DMS79 treated with DMSO at 0.1 percent for 48 hours (cell line): Measurements from ENCODE around the gene PRR33.
"Not testable (repeated sequence)": the region's sequence is repeated elsewhere in the genome, so short reads cannot be mapped to it uniquely, and the experiment has no call there.

Experiments used
- DNase-seq: peaks from one replicate; lab custom pipeline; 2025; lab: John Stamatoyannopoulos, UW

PRR33 gene

DNA sequence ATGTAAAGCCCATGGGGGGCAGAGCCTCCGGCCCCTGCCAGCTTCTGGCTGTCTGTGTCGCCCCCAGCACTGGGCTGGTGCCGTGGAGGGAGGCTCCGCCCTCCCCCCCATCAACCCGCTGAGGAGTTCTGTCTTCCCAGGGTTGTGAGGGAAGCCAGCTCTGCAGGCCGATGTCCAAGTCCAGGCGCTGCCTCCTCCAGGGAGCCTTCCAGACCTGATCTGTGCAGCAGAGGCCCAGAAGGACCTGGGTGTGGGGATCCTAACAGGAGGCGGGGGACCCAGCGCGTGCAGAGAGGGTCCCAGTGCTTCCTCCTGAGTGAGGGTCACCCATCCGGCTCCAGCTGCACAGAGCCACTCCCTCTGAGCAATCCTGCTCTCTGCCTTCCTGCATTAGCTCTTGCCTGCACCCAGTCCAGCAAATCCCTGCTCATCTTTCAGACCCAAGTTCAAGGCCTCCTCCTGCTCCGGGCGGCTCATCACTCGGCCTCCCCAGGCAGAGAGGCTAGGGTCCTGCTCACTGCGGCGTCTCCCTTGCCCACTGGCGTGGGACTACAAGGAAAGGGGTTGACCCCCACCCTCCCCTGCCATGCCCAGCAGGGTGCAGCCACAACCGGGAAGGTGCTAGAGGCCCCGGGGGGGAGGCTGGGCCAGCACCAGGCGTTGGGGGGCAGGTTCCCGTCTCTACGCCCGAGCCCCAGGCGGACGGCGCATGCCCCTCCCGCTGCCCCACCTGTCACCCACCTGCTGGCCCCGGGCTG is 16.4 kb downstream of the PRR33 start:
- DNase-seq: no peak

DNA sequence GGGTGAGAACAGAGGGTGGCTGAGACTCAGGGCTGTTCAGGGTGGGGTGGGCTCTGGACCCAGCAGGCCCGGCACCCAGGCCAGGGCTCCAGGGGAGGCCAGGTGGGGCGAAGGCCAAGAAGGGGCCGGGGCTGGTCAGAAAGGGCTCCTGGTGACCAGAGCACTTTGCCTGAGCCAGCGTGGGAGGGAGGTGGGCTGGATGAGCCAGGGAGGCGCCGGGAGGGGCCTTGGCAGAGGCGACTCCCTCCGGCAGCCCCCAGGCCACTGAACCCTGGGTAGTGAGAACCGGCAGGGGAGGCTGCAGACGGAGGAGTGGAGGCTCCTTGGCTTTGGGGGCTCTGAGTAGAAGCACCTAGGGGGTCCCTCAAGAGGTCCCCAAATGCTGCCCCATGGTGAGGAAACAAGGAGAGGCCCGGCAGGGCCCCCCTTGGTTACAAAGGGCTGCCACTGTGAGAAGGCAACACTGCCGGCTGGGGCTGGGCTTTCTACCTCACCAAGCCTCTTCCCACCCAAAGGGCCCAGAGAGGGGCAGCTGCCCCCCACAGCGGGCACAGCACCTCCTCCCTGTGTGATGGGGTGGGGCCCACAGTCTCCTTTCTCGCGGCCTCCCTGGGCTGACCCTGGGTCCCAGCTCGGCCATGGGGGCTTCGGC is 17.1 kb downstream of the PRR33 start:
- DNase-seq: not testable (repeated sequence)

DNA sequence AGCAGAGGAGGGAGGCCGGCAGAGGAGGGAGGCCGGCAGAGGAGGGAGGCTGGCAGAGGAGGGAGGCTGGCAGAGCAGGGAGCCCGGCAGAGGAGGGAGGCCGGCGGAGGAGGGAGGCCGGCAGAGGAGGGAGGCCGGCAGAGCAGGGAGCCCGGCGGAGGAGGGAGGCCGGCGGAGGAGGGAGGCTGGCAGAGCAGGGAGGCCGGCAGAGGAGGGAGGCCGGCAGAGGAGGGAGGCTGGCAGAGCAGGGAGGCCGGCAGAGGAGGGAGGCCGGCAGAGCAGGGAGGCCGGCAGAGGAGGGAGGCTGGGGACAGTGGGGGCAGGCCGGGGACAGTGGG is 17.9 kb downstream of the PRR33 start:
- DNase-seq: not testable (repeated sequence)

DNA sequence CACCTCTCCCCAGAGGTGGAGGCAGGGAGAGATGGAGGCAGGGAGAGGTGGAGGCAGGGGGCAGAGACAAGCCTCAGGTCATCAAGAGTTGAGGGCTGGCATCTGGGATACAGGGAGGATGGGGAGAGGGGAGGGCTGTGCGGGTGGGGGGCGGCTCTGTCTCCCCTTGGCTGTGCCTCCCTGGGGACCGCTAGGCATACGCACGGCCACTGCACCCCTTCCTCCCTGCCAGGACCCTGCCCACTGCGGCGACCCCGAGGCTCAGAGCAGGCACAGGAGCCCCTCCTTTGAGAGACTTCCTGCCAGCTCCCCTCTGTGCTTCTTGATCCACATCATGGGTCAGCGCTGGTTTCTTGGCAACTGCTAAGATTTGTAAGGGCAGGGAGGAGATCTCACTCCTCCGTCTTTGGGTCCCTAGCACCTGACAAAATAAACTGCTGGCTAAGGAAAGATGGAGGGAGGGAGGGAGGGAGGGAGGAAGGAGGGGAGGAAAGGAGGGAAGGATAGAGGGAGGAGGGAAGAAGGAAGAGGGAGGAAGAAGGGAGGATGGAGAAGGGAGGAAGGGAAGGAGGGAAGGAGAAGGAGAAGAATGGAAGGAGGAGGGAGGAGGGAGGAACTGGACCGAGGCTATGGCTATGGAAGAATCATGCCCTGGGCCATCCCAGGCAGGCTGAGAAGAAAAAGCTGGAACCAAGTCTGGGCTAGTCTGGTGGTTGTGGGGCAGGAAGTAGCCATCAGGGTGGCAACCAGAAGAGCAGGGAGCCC is 18.5 kb downstream of the PRR33 start:
- no peak for DNase-seq

DNA sequence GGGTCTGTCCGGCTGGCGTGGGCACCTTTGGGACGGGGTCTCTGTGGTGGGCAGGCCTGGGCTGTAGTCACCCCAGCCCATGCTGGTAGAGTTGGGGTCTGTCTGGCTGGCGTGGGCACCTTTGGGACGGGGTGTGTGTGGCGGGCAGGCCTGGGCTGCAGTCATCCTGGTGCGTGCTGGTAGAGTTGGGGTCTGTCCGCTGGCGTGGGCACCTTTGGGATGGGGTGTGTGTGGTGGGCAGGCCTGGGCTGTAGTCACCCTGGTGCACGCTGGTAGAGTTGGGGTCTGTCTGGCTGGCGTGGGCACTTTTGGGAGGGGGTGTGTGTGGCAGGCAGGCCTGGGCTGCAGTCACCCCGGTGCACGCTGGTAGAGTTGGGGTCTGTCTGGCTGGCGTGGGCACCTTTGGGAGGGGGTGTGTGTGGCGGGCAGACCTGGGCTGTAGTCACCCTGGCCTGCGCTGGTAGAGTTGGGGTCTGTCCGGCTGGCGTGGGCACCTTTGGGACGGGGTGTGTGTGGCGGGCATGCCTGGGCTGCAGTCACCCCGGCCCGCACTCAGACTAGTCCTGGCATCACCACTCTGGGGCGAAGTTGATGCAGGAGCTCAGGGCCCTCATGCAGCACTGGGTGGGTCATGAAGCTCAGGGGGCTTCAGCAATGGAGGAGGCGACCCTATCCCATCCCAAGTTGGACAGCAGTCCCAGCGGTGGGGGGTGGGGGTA is 19.3 kb downstream of the PRR33 start:
- DNase-seq: no peak

DNA sequence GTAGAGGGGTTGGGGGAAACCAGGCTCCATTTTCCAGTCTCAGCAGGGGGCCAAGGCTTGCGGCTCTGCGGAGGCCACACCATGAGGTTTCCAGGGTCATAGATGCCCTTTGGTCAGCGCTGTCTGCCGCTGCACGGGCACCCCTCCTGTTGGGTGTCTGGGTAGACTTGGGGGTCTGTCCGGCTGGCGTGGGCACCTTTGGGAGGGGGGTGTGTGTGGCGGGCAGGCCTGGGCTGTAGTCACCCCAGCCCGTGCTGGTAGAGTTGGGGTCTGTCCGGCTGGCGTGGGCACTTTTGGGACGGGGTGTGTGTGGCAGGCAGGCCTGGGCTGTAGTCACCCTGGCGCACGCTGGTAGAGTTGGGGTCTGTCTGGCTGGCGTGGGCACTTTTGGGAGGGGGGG is 20.2 kb downstream of the PRR33 start:
- DNase-seq: no peak

DNA sequence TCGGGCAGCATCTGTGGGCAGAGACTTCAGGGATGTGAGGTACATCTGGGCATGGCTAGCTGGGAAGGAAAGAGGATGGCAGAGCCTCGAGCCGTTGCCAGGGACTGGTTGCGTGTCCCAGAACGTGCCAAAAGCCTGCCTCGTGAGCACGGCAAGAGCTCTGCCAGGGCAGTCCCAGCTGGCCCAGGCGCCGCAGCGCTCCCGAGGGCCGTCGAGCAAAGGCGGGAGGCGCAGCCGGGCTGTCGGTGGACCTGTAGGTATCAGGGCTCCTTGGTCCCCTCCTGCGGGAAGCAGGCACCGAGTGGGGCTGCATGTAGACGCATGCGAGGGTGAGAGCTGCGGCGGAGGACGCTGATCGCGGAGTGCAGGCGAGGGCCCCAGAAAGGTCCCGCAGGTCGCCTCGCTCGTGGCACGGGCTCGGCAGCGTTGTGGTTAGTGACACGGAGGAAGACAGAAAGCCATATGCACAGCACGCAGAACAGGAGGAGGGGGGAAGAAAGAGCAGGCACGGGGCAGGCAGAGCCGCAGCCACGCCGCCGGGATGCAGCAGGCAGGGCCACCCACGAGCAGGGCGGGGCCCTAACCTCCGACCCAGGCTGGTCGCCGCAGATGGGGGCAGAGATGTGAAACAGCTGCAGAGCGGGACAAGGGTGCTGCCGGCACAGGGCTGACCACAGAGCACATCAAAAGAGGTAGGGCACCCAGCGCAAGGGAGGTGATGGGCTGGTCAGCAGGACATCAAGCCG is 20.8 kb downstream of the PRR33 start:
- DNase-seq: no peak

DNA sequence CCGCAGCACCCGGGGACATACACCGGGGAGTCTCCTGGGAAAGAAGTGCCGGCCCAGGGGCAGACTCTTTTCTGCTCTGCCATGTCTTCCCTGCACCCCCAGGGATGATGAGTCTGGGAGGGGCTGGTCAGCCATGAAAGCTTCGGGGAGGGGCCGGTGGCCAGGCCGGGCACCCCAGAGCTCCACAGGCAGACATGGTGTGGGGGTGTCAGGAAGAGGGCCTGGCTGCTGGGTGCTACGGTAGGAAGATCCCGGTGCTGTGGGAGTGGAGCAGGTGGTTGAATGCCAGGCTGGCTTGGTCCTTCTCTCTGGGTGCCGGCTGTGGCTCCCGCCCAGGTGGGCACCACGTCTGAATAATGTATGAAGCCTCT is 21.4 kb downstream of the PRR33 start:
- DNase-seq: no peak

DNA sequence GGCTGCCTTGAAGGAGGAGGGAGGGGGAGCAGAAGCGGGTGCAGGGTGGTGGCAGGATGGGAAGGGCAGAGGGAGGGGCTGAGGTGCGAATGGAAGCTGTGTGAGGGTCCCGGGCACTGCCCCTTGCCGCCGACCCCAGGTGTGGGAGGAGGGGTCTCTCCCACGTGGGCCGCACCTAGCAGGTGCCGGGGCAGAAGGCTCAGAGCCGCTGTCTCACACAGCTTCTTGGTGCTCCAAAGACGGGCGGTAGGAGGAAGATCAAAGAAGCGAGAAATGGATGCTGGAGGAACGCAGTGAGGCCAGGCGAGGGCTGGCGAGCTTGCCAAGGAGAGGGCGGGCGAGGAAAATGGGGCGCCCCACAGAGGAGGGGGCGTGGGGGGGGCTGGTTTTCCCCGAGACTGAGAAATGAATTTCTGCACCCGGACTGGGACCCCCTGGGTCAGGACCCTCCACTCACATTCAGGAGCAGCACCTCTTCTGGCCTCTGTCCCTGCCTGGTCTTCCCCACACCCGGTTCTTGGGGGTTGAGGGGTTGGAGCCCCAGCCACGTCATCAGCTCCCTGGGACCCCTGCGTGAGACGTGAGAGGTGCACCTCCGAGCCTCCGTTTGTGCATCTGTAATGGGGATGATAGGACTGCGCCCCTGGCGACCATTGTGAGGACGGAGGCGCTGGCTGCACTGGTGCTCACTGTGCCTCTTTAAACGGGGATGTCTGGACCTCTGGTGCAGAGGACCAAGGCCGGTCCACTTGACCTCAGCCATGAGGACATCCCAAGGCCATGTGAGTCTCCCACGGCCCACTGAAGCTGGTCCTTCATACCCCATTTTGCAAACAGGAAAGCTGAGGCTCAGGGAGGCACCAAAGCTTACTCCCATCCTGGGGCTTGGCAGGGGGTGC is 22.0 kb downstream of the PRR33 start:
- no peak for DNase-seq

DNA sequence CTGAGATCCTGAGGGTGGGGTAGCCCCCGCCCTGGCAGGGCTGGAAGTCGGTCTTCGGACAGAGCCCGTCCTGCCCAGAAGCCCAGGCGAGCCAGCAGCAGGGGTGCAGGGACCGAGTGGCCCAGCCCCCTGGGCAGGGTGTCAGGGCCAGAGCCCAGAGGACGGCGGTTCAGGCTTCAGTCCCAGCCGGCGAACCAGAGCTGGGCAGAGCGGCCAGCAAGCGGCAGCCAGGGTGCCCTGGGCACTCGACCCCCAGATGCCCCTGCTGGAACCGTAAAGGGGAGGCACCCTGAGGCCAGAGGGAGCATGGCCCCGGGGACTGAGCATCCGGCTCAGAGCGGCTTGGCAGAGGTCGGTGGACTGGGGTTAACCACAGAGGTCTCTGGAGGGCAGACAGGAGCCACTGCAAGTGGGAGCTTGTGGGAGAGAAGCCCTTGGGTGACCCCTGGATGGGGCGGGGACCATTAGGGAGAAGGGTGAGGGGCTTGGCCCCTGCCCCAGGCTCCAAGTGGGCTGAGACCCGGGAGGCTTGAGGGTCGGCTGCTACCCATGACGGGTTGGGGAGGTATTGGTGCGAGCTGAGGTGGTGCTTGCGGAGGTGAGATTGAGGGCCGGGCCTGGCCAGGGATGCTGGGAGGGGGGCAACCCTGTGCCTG is 22.9 kb downstream of the PRR33 start:
- DNase-seq: no peak

DNA sequence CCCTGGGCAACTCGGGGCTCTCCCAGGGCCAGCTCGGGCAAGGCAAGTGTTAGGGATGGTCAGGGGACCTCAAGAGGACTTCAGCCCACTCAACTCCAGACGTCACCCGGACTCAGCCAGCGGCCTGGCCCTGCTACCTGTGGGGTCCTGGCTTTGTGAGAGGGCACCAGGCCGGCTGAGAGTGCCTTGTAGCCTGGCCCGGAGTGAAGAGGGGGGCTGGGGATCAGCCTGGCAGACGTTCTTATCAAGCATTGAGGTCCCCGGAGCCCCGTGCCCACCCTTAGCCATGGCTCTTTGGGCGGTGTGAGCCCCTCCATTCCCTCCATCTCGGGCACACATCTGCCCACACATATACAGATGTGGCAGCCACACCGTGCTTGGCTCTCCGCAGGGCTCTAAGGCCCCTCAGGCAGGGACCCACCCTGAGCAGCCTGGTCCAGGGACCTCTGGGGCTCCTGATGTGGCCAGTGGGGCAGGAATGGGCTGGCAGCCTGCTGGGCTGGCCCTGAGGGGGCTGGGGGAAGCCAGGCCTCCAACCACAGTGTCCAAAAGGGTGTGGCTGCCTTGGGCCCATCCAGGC is 23.5 kb downstream of the PRR33 start:
- no peak for DNase-seq

DNA sequence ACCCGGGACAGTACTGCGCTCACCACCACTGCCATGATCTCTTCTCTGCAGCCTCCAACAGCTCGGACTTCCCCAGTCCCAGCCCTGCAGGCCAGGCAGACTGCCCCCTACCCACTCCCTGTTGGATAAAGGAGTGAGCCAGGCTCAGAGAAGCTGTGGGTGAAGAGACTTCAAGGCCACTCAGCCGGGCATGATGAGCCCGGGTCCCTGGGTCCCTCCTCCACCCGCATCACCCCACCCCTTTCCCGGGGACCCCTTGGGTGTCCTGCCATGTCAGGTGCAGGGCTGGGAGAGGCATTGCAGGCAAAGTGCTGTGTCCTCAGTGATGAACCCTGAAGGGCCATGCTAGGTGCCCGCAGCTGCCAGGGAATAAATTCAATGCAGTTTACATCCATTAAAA is 24.3 kb downstream of the PRR33 start:
- no peak for DNase-seq

DNA sequence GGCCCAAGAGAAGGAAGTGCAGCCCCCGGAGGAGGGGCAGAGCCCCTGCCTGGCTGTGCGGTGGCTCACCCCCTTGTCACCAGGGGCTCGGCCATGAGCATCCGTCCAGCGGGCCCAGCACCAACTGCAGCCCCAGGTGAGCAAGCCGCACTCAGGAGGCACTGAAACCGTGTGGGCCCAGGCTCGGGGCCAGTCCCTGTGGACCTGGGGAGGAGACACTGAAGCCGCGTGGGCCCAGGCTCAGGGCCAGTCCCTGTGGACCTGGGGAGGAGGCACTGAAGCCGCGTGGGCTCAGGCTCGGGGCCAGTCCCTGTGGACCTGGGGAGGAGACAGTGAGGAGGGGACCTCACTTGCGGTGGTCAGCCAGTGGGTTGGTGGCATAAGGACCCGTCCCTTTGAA is 24.9 kb downstream of the PRR33 start:
- no peak for DNase-seq

DNA sequence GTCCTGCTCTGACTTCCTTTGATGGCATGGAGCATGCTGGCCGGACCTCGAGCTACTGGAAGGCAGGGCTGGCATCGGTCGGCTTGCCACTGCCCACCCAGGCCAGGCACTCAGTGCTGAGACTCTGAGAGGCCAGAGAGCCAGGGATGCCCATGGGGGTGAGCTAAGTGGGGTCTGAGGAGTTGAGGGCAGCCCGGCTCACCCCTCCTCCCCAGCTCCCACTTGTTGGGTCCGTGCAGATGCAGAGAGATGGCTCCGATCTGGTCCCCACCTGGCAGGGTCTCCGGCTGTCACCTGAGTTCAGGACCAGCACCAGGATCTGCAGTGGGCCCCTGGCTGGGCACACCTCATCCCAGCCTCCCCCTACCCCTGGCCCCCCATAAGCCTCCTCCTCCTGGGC is 25.5 kb downstream of the PRR33 start:
- no peak for DNase-seq

DNA sequence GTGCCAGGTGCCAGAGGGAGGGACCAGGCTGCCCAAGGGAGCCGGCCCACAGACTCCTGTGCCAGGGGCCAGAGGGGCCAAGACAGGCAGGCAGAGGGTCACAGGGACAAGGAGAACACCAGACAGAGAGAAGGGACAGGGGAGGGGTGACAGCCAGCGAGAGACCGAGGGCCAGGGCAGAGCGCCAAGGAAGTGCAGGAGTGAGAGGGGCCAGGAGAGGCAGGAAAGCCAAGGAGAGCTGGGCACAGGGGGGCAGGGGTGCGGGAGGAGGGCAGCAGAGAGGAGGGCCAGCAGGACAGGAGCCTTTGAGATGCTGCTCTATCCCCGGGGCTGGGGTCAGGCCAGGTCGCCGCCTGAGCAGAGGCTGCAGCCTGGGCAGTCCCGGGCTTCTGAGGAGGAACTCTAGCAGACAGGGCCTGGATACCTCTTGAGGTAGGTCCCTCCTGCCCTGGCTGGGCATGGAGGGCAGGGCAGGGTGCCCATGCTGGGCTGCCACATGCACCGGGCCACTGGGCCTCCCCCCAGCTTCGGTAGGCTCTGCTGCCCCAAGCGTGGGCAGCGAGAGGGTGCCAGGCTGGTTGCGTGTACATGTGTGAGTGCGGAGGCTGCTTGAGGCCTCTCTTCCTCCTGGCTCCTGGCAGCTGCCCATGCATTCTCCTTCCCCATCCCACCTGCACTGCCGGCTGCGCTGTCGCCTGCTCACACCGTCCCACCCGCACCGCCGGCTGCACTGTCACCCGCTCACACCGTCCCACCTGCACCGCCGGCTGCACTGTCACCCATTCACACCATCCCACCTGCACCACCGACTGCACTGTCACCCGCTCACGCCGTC is 26.6 kb downstream of the PRR33 start:
- no peak for DNase-seq

DNA sequence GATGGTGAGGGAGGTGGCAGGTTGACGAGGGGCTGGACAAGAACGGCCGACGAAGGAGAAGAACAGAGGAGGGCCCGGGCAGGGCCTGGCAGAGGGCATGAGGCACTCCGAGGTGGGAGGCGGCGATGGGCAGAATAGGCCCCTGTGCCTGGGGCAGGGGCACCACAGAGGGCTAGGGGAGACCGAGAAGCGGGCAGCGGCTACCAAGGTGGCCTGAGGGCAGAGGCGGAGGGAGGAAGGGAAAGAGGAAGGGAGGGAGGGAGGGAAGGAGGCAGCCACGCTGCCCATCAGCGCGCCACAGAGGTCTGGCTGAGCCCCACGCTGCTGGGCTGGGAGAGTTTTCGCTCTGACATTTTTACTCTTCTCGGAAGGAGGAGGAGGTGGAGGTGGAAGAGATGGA is 27.5 kb downstream of the PRR33 start:
- DNase-seq: no peak

DNA sequence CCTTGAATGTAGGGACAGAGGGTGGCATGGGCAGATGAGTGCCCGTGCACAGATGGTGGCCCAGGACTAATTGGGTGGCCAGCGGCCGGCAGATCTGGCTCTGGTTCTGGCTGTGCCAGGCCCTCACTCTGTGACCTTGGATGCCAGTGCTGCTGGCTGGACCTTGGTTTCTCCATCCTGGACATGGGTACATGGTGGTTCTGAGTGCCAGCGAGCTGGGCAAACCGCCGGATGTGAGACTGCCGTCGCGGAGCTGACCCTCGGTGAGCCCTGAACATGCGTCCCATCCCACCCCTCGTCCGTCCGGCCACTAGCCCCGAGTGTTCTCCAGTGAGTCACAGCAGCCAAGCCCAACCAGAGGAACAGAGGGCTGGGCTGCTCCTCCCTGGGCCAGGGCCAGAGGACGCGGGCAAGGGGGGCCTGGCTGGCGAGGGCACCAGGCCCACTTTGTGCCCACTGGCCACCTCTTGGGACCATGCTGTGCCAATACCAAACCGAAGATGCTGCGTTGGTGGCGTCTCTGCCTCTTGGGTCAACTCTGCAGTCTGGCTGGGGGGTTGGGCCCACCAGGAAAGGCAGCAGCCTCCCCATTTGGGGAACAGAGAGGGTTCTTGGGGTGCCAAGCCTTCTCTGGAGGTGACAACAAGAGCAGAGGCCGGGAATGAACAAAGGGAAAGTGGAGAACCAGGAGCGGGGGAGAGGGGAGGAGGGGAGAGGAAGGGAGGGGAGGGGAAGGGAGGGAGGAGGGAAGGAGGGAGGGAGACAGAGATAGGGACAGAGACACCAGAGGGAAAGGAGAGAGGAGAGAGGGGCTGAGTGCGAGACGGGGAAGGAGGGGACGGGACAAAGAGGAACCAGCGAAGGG is 28.1 kb downstream of the PRR33 start:
- no peak for DNase-seq
